AG08396 (cell line): Measurements from ENCODE around the gene ESR2.
"Not testable (repeated sequence)": the region's sequence is repeated elsewhere in the genome, so short reads cannot be mapped to it uniquely, and the experiment has no call there.

Experiments
- DNase-seq: peaks from one replicate; pipeline ENCODE4 v3.0.0; 2012; ENCODE audit warnings: low spot score, mixed read lengths

ESR2 gene

GRCh38 chr14:64081174-64081746 lies 212.9 kb downstream of the ESR2 start:
- no peak for DNase-seq

GRCh38 chr14:64080452-64080851 lies 213.7 kb downstream of the ESR2 start:
- no peak for DNase-seq

DNA sequence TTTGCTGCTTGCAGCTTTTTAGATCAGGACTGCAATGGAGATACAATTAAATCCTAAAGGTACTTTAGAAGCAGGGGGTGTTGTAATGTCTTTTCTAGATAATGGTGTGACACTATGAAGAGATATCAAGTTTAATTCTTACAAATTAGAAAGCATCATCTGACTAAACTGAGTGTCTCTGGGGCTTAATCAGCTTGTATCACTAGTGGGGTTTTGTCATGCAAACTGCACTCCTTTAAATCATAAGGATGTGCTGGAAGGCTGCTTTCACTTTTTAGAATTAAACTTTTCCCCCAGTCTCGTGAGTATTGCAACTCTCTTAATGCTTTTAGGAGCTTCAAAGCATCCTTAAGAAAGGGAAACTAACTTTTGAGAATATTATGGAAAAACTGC lies 218.6 kb downstream of the ESR2 start:
- DNase-seq = no peak

- DNase-seq = peak; percentile 15
These were observed 219.1 kb downstream of the ESR2 start for GRCh38 chr14:64074961-64075612.

DNA sequence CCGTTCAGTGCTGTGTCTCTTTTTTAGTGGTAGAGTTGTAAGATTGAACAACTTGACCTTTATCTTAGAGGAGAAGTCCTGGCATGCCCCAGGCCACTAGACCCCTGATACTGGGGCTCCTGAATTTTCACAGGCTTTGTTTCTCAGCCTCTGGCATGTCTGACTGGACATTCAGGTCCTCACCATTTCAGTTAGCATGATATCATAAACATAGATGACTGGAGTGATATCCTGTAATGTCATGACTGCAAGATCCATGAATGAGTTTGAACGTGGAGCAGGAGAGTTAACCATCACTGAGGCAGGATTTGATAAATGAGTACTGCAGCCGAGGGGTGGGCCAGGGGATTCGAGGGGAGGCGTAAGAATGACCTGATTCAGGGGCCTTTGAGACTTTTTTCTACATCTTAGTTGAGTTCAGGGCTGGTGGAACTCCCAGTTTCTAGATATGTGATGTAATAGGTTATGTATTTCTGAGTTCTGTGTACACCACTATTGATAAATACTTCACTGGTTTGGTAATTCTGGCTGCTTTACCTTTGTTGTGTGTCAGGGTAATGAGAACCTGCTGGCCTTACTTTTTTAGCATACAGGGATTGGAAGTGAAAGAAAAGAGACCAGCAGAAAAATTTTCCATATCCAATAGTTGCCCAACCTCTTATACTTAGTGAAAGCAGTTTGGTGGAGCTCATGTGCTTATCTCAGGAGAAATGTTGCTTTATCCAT lies 224.4 kb downstream of the ESR2 start:
- no peak for DNase-seq

DNA sequence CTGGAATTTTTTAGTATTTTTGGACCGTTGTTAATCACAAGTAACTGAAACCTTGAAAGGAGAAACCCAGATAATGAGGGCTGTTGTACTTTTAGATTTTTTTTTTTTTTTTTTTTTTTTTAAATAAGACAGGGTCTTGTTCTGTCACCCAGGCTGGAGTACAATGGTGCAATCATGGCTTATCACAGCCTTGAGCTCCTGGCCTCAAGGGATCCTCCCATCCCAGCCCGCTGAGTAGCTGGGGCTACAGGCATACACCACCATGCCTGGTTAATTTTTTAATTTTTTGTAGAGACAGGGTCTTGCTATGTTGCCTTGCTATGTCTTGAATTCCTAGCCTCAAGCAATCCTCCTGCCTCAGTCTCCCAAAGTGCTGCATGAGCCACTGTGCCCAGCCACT lies 229.7 kb downstream of the ESR2 start:
- no peak for DNase-seq

- DNase-seq = no peak
These were observed 231.6 kb downstream of the ESR2 start for GRCh38 chr14:64062381-64063115.

DNA sequence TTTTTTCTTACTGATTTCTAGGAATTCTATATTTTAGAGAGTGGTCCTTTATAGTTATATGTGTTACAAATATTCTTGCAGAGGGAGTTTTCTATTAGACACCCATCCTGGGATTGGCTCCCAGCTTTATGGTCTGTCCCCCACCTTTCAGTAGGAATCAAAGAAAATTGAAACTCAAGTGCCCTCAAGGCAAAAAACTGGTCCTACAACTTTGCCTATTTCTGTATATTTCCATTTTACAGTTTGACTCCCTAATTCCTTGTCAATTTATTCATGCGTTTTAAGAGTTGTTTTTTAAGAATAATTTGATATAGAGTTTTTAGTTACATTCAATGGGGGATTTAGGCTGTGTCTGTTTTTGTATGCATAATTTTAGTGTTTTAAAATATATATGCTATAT lies 232.5 kb downstream of the ESR2 start:
- DNase-seq = no peak

GRCh38 chr14:64061115-64061514 lies 233.1 kb downstream of the ESR2 start:
- no peak for DNase-seq

GRCh38 chr14:64060648-64061096 lies 233.5 kb downstream of the ESR2 start:
- peak; percentile 11 for DNase-seq

DNA sequence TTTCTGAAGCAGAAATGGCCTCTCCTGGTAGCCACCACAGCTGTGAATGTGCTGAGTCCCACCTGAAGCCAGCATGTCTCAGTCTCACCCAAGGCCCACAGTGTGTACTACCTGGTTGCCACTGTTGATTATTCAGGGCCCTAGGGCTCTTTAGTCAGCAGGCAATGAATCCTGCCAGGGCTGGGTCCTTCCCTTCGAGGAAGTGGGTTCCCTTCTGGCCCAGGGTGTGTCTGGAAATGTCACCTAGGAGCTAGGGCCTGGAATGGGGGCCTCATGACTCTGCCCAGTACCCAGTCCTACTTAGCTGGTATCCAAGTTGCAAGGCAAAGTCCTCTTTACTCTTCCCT lies 234.0 kb downstream of the ESR2 start:
- no peak for DNase-seq

GRCh38 chr14:64059454-64060198 lies 234.5 kb downstream of the ESR2 start:
- DNase-seq = no peak

- DNase-seq = no peak
These were observed 240.2 kb downstream of the ESR2 start for GRCh38 chr14:64053694-64054669.

DNA sequence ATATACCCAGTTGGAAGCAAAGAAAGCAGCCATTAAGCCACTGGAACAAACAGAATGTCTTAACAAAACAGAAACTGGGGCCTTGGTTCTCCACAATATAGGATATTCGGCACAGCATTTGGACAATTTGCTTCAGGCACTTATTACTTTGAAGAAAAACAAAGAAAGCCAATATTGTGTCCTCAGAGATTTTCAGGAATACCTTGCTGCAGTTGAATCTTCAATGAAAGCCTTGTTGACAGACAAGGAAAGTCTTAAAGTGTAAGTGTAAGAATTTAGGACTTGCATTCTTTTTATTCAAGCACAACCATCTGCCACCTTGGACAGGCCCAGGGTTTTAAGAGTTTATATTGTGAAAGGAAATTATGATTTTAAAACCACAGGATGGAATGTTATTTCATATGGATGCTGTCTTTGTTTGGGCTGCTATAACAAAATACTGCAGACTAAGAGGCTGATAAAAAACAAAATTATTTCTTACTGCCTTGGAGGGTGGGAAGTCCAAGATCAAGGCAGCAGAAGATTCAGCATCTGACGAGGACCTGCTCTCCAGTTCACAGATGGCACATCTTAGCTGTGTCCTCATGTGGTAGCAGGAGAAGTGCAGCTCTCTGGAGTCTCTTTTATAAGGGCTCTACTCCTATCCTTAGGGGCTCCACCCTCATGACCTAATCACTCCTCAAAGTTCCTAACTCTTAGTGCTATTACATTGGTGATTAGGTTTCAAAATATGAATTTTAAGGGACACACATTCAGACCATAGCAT lies 244.4 kb downstream of the ESR2 start:
- no peak for DNase-seq

DNA sequence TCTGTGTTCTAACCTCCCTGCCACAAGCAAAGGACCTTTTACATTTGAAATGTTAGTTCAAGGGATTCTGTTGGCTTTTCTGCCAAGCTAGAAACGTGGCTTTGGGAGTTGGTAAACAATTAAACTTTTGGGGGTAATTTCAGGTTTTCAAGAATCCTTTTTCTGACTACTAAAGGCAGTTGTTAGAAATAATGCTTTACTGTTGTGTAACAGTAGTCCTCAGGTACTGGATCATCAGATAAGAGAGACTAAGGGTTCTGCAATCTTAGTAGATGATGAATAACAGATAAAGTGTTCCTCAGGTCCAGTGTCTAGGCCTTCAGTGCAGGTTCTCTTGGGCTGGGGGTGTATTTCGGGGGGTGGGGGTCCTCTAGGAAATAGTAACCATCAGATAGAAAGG lies 249.1 kb downstream of the ESR2 start:
- DNase-seq = no peak

- DNase-seq = not testable (repeated sequence)
These were observed 250.9 kb downstream of the ESR2 start for GRCh38 chr14:64043296-64043695.

DNA sequence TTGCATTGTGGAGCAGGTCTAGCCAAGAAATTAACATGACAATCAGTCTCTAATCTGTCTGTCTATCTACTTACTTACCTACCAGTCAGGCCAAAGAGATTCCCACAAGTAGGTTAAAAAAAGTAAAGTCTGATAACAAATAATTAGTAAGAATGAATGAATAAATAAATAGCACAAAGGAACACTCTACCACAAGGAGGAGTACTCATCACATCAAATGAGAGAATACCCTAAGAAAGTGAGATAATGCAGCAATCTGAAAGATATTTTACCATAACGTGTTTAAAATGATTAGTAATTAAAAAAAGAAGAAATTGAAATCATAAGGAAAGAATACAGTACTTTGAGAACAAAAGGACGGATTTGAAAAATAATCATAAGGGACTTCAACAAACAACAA lies 254.1 kb downstream of the ESR2 start:
- peak; percentile 24 for DNase-seq

- DNase-seq = peak; percentile 39
These were observed 255.2 kb downstream of the ESR2 start for GRCh38 chr14:64038841-64039542.
